ENCODE data around the gene LMO3. TPM values are rescaled to one million over a fixed set of nuclear protein-coding genes. Genes with fewer than 3 reads are reported as not detected.

LMO3 gene
- total RNA-seq, 1 donor from 2014 or later: 170 TPM

GRCh38 chr12:16524378-16524777 lies 81.6 kb downstream of the LMO3 start:
- ATAC-seq (peak; percentile 33), DNase-seq (no peak)
- Histone ChIP-seq H3K4me3 (no peak overlapping the region), H3K27me3 (no peaks in the 10 kb centered on the region), H3K27ac (no peak overlapping the region), H3K36me3 (no peaks in the 10 kb centered on the region), H3K4me1 (no peaks in the 10 kb centered on the region), H3K9me3 (no peaks in the 10 kb centered on the region)
- TF ChIP-seq CTCF (IDR thresholded peaks at IDR 0.05): no peak
- intact Hi-C loops (cut with DNase I): no loop called here

- Histone ChIP-seq H3K4me1 (no peaks in the 10 kb centered on the region), H3K27ac (no peak overlapping the region), H3K4me3 (no peak overlapping the region), H3K27me3 (no peaks in the 10 kb centered on the region), H3K36me3 (no peaks in the 10 kb centered on the region), H3K9me3 (no peaks in the 10 kb centered on the region)
- no peak for TF ChIP-seq CTCF (IDR thresholded peaks at IDR 0.05)
- no peak for ATAC-seq
- intact Hi-C loops (cut with DNase I): no loop called here
- no peak for DNase-seq
Measured at GRCh38 chr12:16523951-16524331, 82.0 kb downstream of the LMO3 start.

- intact Hi-C loops (cut with DNase I): no loop called here
- Histone ChIP-seq H3K4me1 (no peaks in the 10 kb centered on the region), H3K27me3 (no peaks in the 10 kb centered on the region), H3K36me3 (no peaks in the 10 kb centered on the region), H3K9me3 (no peaks in the 10 kb centered on the region), H3K4me3 (no peak overlapping the region), H3K27ac (no peak overlapping the region)
- no peak for TF ChIP-seq CTCF (IDR thresholded peaks at IDR 0.05)
- no peak for ATAC-seq
- no peak for DNase-seq
Measured at GRCh38 chr12:16523284-16523950, 82.5 kb downstream of the LMO3 start.

- Histone ChIP-seq H3K4me3 (no peak overlapping the region), H3K9me3 (no peaks in the 10 kb centered on the region), H3K27ac (no peak overlapping the region), H3K4me1 (no peaks in the 10 kb centered on the region), H3K27me3 (no peaks in the 10 kb centered on the region), H3K36me3 (no peaks in the 10 kb centered on the region)
- no peak for ATAC-seq
- intact Hi-C loops (cut with DNase I): no loop called here
- TF ChIP-seq CTCF (IDR thresholded peaks at IDR 0.05): no peak
- no peak for DNase-seq
Measured at GRCh38 chr12:16520328-16520727, 85.6 kb downstream of the LMO3 start.

- DNase-seq (no peak), ATAC-seq (no peak)
- intact Hi-C loops (cut with DNase I): no loop called here
- H3K27ac ChIP-seq: no peak overlapping the region
- no peak overlapping the region for H3K4me3 ChIP-seq
- TF ChIP-seq CTCF (IDR thresholded peaks at IDR 0.05): no peak
- no peaks in the 10 kb centered on the region for H3K4me1 ChIP-seq
- no peaks in the 10 kb centered on the region for H3K36me3 ChIP-seq
- no peaks in the 10 kb centered on the region for H3K9me3 ChIP-seq
- no peaks in the 10 kb centered on the region for H3K27me3 ChIP-seq
Measured at GRCh38 chr12:16515666-16516065, 90.3 kb downstream of the LMO3 start.

GRCh38 chr12:16513231-16513630 lies 92.7 kb downstream of the LMO3 start:
- Histone ChIP-seq H3K4me1 (no peaks in the 10 kb centered on the region), H3K27me3 (no peaks in the 10 kb centered on the region), H3K9me3 (no peaks in the 10 kb centered on the region), H3K4me3 (no peak overlapping the region), H3K36me3 (no peaks in the 10 kb centered on the region), H3K27ac (no peak overlapping the region)
- intact Hi-C loops (cut with DNase I): no loop called here
- ATAC-seq: no peak
- no peak for DNase-seq
- TF ChIP-seq CTCF (IDR thresholded peaks at IDR 0.05): no peak

Data from upper lobe of right lung (tissue), 1 donor.